T1000 (cell line): ENCODE data around the gene GPSM1.
A peak's percentile ranks its signal among the peaks of the same experiment; 100 is the strongest.

Source experiments
- DNase-seq: peaks from one replicate; lab custom pipeline; 2025; ENCODE audit warnings: mixed read lengths; lab: John Stamatoyannopoulos, UW

GPSM1 gene

GRCh38 chr9:136361047-136361753, 33.9 kb downstream of the GPSM1 start:
- no peak for DNase-seq

- no peak for DNase-seq
Measured at GRCh38 chr9:136361754-136362449, 34.6 kb downstream of the GPSM1 start.

- DNase-seq: no peak
Measured at GRCh38 chr9:136362450-136362784, 35.1 kb downstream of the GPSM1 start.

GRCh38 chr9:136363106-136363948, 36.0 kb downstream of the GPSM1 start, which contains the start of gene DNLZ:
DNLZ (minus strand) TSS chr9:136363744; CDS start chr9:136363714, 30 bp downstream.
- peak; percentile 88 for DNase-seq

- no peak for DNase-seq
Measured at GRCh38 chr9:136363949-136364748, 36.8 kb downstream of the GPSM1 start.

- no peak for DNase-seq
Measured at GRCh38 chr9:136364942-136365774, 37.8 kb downstream of the GPSM1 start.

GRCh38 chr9:136365775-136366222, 38.5 kb downstream of the GPSM1 start:
- no peak for DNase-seq

- DNase-seq: no peak
Measured at GRCh38 chr9:136366826-136367225, 39.5 kb downstream of the GPSM1 start.

GRCh38 chr9:136367296-136368145, 40.2 kb downstream of the GPSM1 start:
- DNase-seq: no peak

- DNase-seq: no peak
Measured at GRCh38 chr9:136368190-136368589, 40.9 kb downstream of the GPSM1 start.

GRCh38 chr9:136370037-136370436, 42.7 kb downstream of the GPSM1 start:
- DNase-seq: no peak

GRCh38 chr9:136370687-136371532, 43.6 kb downstream of the GPSM1 start:
- DNase-seq: no peak

- no peak for DNase-seq
Measured at GRCh38 chr9:136371533-136371880, 44.2 kb downstream of the GPSM1 start.

- DNase-seq: no peak
Measured at GRCh38 chr9:136372006-136372405, 44.7 kb downstream of the GPSM1 start.

- DNase-seq: no peak
Measured at GRCh38 chr9:136372561-136373299, 45.4 kb downstream of the GPSM1 start.

- DNase-seq: no peak
Measured at GRCh38 chr9:136373300-136374182, 46.2 kb downstream of the GPSM1 start, which contains the start of gene CARD9. CARD9 (minus strand) TSS chr9:136373669; CDS start chr9:136372078, 1,591 bp downstream.

GRCh38 chr9:136374183-136374575, 46.8 kb downstream of the GPSM1 start:
- no peak for DNase-seq
